CD8-positive, alpha-beta memory T cell (primary cell): ENCODE data around the gene RAB5A. TPM values are rescaled to one million over a fixed set of nuclear protein-coding genes. Genes with fewer than 3 reads are reported as not detected.
A peak's percentile ranks its signal among the peaks of the same experiment; 100 is the strongest.
"Not testable (repeated sequence)": the region's sequence is repeated elsewhere in the genome, so short reads cannot be mapped to it uniquely, and the experiment has no call there.

Experiments
- CTCF ChIA-PET: fragments of 350-600 bp; sonication (Branson Sonifier 250); formaldehyde crosslinking; loops from one replicate; lab custom pipeline; 2021; ENCODE audit warnings: antibody characterized with exemption; lab: Charles Lee
- POLR2A ChIA-PET: fragments of 350-600 bp; sonication (Branson Sonifier 250); formaldehyde crosslinking; loops from one replicate; lab custom pipeline; 2021; ENCODE audit warnings: antibody characterized with exemption; lab: Charles Lee
- DNase-seq, 5 donors: peaks; one replicate each; pipeline versions ENCODE4 v3.0.0 to v3.0.0-alpha.2; 2020 to 2022; ENCODE audit warnings: mixed read lengths in 1 of 5
- H3K27ac ChIP-seq: one replicate; pipeline ENCODE4 v1.7.0; 2013; ENCODE audit warnings: low read depth, mild to moderate bottlenecking, low read length, moderate library complexity
- H3K27me3 ChIP-seq: 2 replicates; pipeline ENCODE4 v1.7.0; 2013; ENCODE audit warnings: low read length, mild to moderate bottlenecking; ENCODE audit not compliant: insufficient read depth, poor library complexity, severe bottlenecking
- H3K36me3 ChIP-seq: 2 replicates; pipeline ENCODE4 v1.7.0; 2013; ENCODE audit warnings: mild to moderate bottlenecking, low read length, moderate library complexity; ENCODE audit not compliant: insufficient read depth
- H3K4me1 ChIP-seq: 2 replicates; pipeline ENCODE4 v1.7.0; 2013; ENCODE audit warnings: mild to moderate bottlenecking, low read length, moderate library complexity; ENCODE audit not compliant: insufficient read depth
- H3K4me3 ChIP-seq: 2 replicates; pipeline ENCODE4 v1.7.0; 2013; ENCODE audit warnings: mild to moderate bottlenecking, low read length
- H3K9me3 ChIP-seq: 2 replicates; pipeline ENCODE4 v1.7.0; 2013; ENCODE audit warnings: mild to moderate bottlenecking, low read length
- H3K27ac Mint-ChIP-seq, 8 donors: one replicate each; pipeline ENCODE4 v1.8.0; 2020 to 2021; ENCODE audit warnings: mixed read lengths in 8 of 8, mild to moderate bottlenecking in 6 of 8, inconsistent platforms in 3 of 8, moderate library complexity in 3 of 8
- H3K27me3 Mint-ChIP-seq, 2 donors: one replicate each; pipeline ENCODE4 v1.8.0; 2020 to 2021; ENCODE audit warnings: mixed read lengths in 2 of 2, mild to moderate bottlenecking in 1 of 2, moderate library complexity in 1 of 2
- H3K36me3 Mint-ChIP-seq, 3 donors: one replicate each; pipeline ENCODE4 v1.8.0; 2020 to 2021; ENCODE audit warnings: mixed read lengths in 3 of 3, inconsistent platforms in 1 of 3, mild to moderate bottlenecking in 1 of 3
- H3K4me1 Mint-ChIP-seq, 3 donors: one replicate each; pipeline ENCODE4 v1.8.0; 2020 to 2021; ENCODE audit warnings: mixed read lengths in 3 of 3, inconsistent platforms in 1 of 3, mild to moderate bottlenecking in 1 of 3
- H3K4me3 Mint-ChIP-seq, 7 donors: one replicate each; pipeline ENCODE4 v1.8.0; 2020 to 2021; ENCODE audit warnings: mixed read lengths in 7 of 7, mild to moderate bottlenecking in 6 of 7, moderate library complexity in 4 of 7, inconsistent platforms in 2 of 7
- H3K9me3 Mint-ChIP-seq, 5 donors: one replicate each; pipeline ENCODE4 v1.8.0; 2020 to 2022; ENCODE audit warnings: mixed read lengths in 5 of 5, mild to moderate bottlenecking in 3 of 5, moderate library complexity in 2 of 5, inconsistent platforms in 1 of 5
- polyA plus RNA-seq: library from polyadenylated mRNA; unstranded; fragments of 300-500 nt; fragmentation: Illumina TruSeq; gene quantifications from one replicate; pipeline ENCODE4 v1.2.3, GENCODE V29; 2021
- total RNA-seq, 2 experiments: library from RNA; stranded (reverse); gene quantifications; one replicate each; pipeline ENCODE4 v1.2.3, GENCODE V29; 2021

The RAB5A gene
- total and polyA plus RNA-seq, 3 experiments from 2014 or later: 46.4 to 75.3 (median 68.6) TPM

- no peaks in the 10 kb centered on the region for H3K9me3 Mint-ChIP-seq
- no peak overlapping the region for H3K4me3 Mint-ChIP-seq
- Histone ChIP-seq H3K4me1 (peaks cover under 1% of the 10 kb centered on the region), H3K27me3 (no peaks in the 10 kb centered on the region), H3K36me3 (peaks cover 18% of the 10 kb centered on the region), H3K4me3 (no peak overlapping the region), H3K27ac (no peak overlapping the region), H3K9me3 (no peaks in the 10 kb centered on the region)
- H3K36me3 Mint-ChIP-seq: peaks cover 0 to 67% (median 17%) of the 10 kb centered on the region in 3 donors
- H3K4me1 Mint-ChIP-seq: peaks cover 39 to 55% (median 54%) of the 10 kb centered on the region in 3 donors
- DNase-seq: no peak
- H3K27ac Mint-ChIP-seq: peak overlapping the region in 4 of 8 donors; percentile 1 to 24 (median 6)
- ChIA-PET POLR2A (no interaction called here), CTCF (interaction anchor here (1.0 kb wide), 1 partner anchor 72 kb away, joined by 3 read pairs; no protein-coding TSS in a partner anchor)
- no peaks in the 10 kb centered on the region for H3K27me3 Mint-ChIP-seq
These were observed 25.2 kb downstream of the RAB5A start for GRCh38 chr3:19972054-19972453.

- H3K4me1 ChIP-seq, H3K27me3 Mint-ChIP-seq, H3K27me3 ChIP-seq, H3K27ac Mint-ChIP-seq, H3K27ac ChIP-seq, H3K4me1 Mint-ChIP-seq, H3K4me3 ChIP-seq, H3K4me3 Mint-ChIP-seq, H3K9me3 ChIP-seq, DNase-seq, POLR2A ChIA-PET, H3K36me3 ChIP-seq, H3K9me3 Mint-ChIP-seq: not testable (repeated sequence)
- H3K36me3 Mint-ChIP-seq: peaks cover 4 to 30% (median 11%) of the 10 kb centered on the region in 3 donors
- CTCF ChIA-PET: interaction anchor here (1.0 kb wide), 1 partner anchor 12 kb away, joined by 3 read pairs; no protein-coding TSS in a partner anchor
These were observed 42.0 kb downstream of the RAB5A start for GRCh38 chr3:19988904-19989303.

GRCh38 chr3:19994796-19995195 lies 47.9 kb downstream of the RAB5A start:
- Histone ChIP-seq H3K27me3 (no peaks in the 10 kb centered on the region), H3K36me3 (no peaks in the 10 kb centered on the region), H3K4me3 (no peak overlapping the region), H3K27ac (no peak overlapping the region), H3K4me1 (no peaks in the 10 kb centered on the region), H3K9me3 (no peaks in the 10 kb centered on the region)
- Mint-ChIP-seq H3K27ac (peak overlapping the region in 1 of 8 donors; percentile 49), H3K27me3 (no peaks in the 10 kb centered on the region), H3K4me1 (no peaks in the 10 kb centered on the region), H3K36me3 (peaks cover 0 to 4% (median 3%) of the 10 kb centered on the region in 3 donors), H3K4me3 (no peak overlapping the region), H3K9me3 (peaks cover 0 to 2% (median 0%) of the 10 kb centered on the region in 5 donors)
- no peak for DNase-seq
- ChIA-PET POLR2A (no interaction called here), CTCF (no interaction called here)

- H3K27me3 Mint-ChIP-seq: no peaks in the 10 kb centered on the region
- no peaks in the 10 kb centered on the region for H3K36me3 ChIP-seq
- peaks cover 0 to 4% (median 3%) of the 10 kb centered on the region in 3 donors for H3K36me3 Mint-ChIP-seq
- no peak for DNase-seq
- H3K27me3 ChIP-seq: no peaks in the 10 kb centered on the region
- CTCF ChIA-PET: no interaction called here
- no peak overlapping the region for H3K27ac Mint-ChIP-seq
- POLR2A ChIA-PET: no interaction called here
- no peaks in the 10 kb centered on the region for H3K9me3 ChIP-seq
- peaks cover 0 to 2% (median 0%) of the 10 kb centered on the region in 5 donors for H3K9me3 Mint-ChIP-seq
- no peak overlapping the region for H3K4me3 ChIP-seq
- H3K27ac ChIP-seq: no peak overlapping the region
- H3K4me1 ChIP-seq: no peaks in the 10 kb centered on the region
- no peak overlapping the region for H3K4me3 Mint-ChIP-seq
- H3K4me1 Mint-ChIP-seq: no peaks in the 10 kb centered on the region
These were observed 50.6 kb downstream of the RAB5A start for GRCh38 chr3:19997502-19997901.

GRCh38 chr3:20001932-20002331 lies 55.0 kb downstream of the RAB5A start:
- H3K27me3 ChIP-seq: no peaks in the 10 kb centered on the region
- H3K4me3 ChIP-seq: no peak overlapping the region
- CTCF ChIA-PET: no interaction called here
- no peaks in the 10 kb centered on the region for H3K4me1 ChIP-seq
- peaks cover 0 to 3% (median 0%) of the 10 kb centered on the region in 3 donors for H3K36me3 Mint-ChIP-seq
- no peak for DNase-seq
- no peak overlapping the region for H3K27ac ChIP-seq
- peaks cover 0 to under 1% (median 0%) of the 10 kb centered on the region in 5 donors for H3K9me3 Mint-ChIP-seq
- no peaks in the 10 kb centered on the region for H3K27me3 Mint-ChIP-seq
- POLR2A ChIA-PET: no interaction called here
- no peak overlapping the region for H3K27ac Mint-ChIP-seq
- H3K36me3 ChIP-seq: no peaks in the 10 kb centered on the region
- H3K9me3 ChIP-seq: no peaks in the 10 kb centered on the region
- H3K4me3 Mint-ChIP-seq: no peak overlapping the region
- no peaks in the 10 kb centered on the region for H3K4me1 Mint-ChIP-seq

- Histone ChIP-seq H3K36me3 (no peaks in the 10 kb centered on the region), H3K9me3 (no peaks in the 10 kb centered on the region), H3K27ac (no peak overlapping the region), H3K4me1 (no peaks in the 10 kb centered on the region), H3K27me3 (no peaks in the 10 kb centered on the region), H3K4me3 (no peak overlapping the region)
- H3K4me3 Mint-ChIP-seq: no peak overlapping the region
- H3K27me3 Mint-ChIP-seq: no peaks in the 10 kb centered on the region
- no peaks in the 10 kb centered on the region for H3K36me3 Mint-ChIP-seq
- H3K9me3 Mint-ChIP-seq: no peaks in the 10 kb centered on the region
- POLR2A ChIA-PET: no interaction called here
- H3K27ac Mint-ChIP-seq: peak overlapping the region in 1 of 8 donors; percentile 73
- no peaks in the 10 kb centered on the region for H3K4me1 Mint-ChIP-seq
- CTCF ChIA-PET: no interaction called here
- DNase-seq: no peak
These were observed 61.1 kb downstream of the RAB5A start for GRCh38 chr3:20007960-20008359.

GRCh38 chr3:20008646-20009045 lies 61.7 kb downstream of the RAB5A start:
- no peaks in the 10 kb centered on the region for H3K9me3 Mint-ChIP-seq
- no peak overlapping the region for H3K4me3 Mint-ChIP-seq
- H3K4me1 Mint-ChIP-seq: no peaks in the 10 kb centered on the region
- no peaks in the 10 kb centered on the region for H3K4me1 ChIP-seq
- CTCF ChIA-PET: no interaction called here
- no peaks in the 10 kb centered on the region for H3K36me3 ChIP-seq
- H3K27me3 ChIP-seq: no peaks in the 10 kb centered on the region
- no peak overlapping the region for H3K27ac ChIP-seq
- POLR2A ChIA-PET: no interaction called here
- H3K9me3 ChIP-seq: no peaks in the 10 kb centered on the region
- H3K4me3 ChIP-seq: no peak overlapping the region
- H3K36me3 Mint-ChIP-seq: no peaks in the 10 kb centered on the region
- no peaks in the 10 kb centered on the region for H3K27me3 Mint-ChIP-seq
- no peak for DNase-seq
- no peak overlapping the region for H3K27ac Mint-ChIP-seq

- no peak within 1 kb of the TSS for H3K4me3 ChIP-seq
- H3K4me1 ChIP-seq: no peaks in the 10 kb centered on the region
- no peaks in the 10 kb centered on the region for H3K36me3 Mint-ChIP-seq
- no peaks in the 10 kb centered on the region for H3K27me3 Mint-ChIP-seq
- H3K4me3 Mint-ChIP-seq: no peak within 1 kb of the TSS
- H3K9me3 Mint-ChIP-seq: no peaks in the 10 kb centered on the region
- DNase-seq: no peak
- H3K27ac Mint-ChIP-seq: no peak within 1 kb of the TSS
- no peaks in the 10 kb centered on the region for H3K9me3 ChIP-seq
- no peak within 1 kb of the TSS for H3K27ac ChIP-seq
- CTCF ChIA-PET: no interaction called here
- H3K27me3 ChIP-seq: no peaks in the 10 kb centered on the region
- H3K4me1 Mint-ChIP-seq: no peaks in the 10 kb centered on the region
- H3K36me3 ChIP-seq: no peaks in the 10 kb centered on the region
- POLR2A ChIA-PET: no interaction called here
These were observed 65.3 kb downstream of the RAB5A start, which contains the start of gene PP2D1 for GRCh38 chr3:20012164-20012563. Gene PP2D1, minus strand, starts transcription at chr3:20012264. Its CDS starts 192 bp downstream, at chr3:20012072.
